GM04503 (cell line): ENCODE data around the gene TBC1D22A.
"Not testable (repeated sequence)": the region's sequence is repeated elsewhere in the genome, so short reads cannot be mapped to it uniquely, and the experiment has no call there.

ENCODE experiments used
- DNase-seq: peaks from one replicate; pipeline ENCODE4 v3.0.0-alpha.2; 2012; ENCODE audit warnings: low read depth

TBC1D22A gene

GRCh38 chr22:47156352-47157092, 394.1 kb downstream of the TBC1D22A start:
- DNase-seq = no peak

GRCh38 chr22:47157093-47157420, 394.6 kb downstream of the TBC1D22A start:
- DNase-seq = no peak

- no peak for DNase-seq
Measured at GRCh38 chr22:47157486-47158270, 395.2 kb downstream of the TBC1D22A start.

GRCh38 chr22:47158457-47158856, 396.0 kb downstream of the TBC1D22A start:
- no peak for DNase-seq

- no peak for DNase-seq
Measured at GRCh38 chr22:47159592-47159991, 397.1 kb downstream of the TBC1D22A start.

GRCh38 chr22:47160141-47160541, 397.7 kb downstream of the TBC1D22A start:
- DNase-seq = no peak

- no peak for DNase-seq
Measured at GRCh38 chr22:47160781-47161520, 398.5 kb downstream of the TBC1D22A start.

GRCh38 chr22:47161631-47162030, 399.2 kb downstream of the TBC1D22A start:
- no peak for DNase-seq

GRCh38 chr22:47162865-47163264, 400.4 kb downstream of the TBC1D22A start:
- DNase-seq = no peak

GRCh38 chr22:47163481-47163855, 401.0 kb downstream of the TBC1D22A start:
- DNase-seq = no peak

GRCh38 chr22:47163856-47164513, 401.5 kb downstream of the TBC1D22A start:
- no peak for DNase-seq

GRCh38 chr22:47164514-47165337, 402.3 kb downstream of the TBC1D22A start:
- no peak for DNase-seq

- DNase-seq = no peak
Measured at GRCh38 chr22:47165338-47166032, 403.0 kb downstream of the TBC1D22A start.

GRCh38 chr22:47166033-47166404, 403.6 kb downstream of the TBC1D22A start:
- DNase-seq = no peak

GRCh38 chr22:47166446-47167016, 404.1 kb downstream of the TBC1D22A start:
- DNase-seq = no peak

- DNase-seq = no peak
Measured at GRCh38 chr22:47167056-47167455, 404.6 kb downstream of the TBC1D22A start.

- DNase-seq = not testable (repeated sequence)
Measured at GRCh38 chr22:47167921-47168320, 405.5 kb downstream of the TBC1D22A start.

- DNase-seq = no peak
Measured at GRCh38 chr22:47168441-47168840, 406.0 kb downstream of the TBC1D22A start.

- DNase-seq = no peak
Measured at GRCh38 chr22:47168900-47169800, 406.7 kb downstream of the TBC1D22A start.

- no peak for DNase-seq
Measured at GRCh38 chr22:47169801-47170140, 407.3 kb downstream of the TBC1D22A start.
